ENCODE results near the gene ZFYVE28. TPM values are rescaled to one million over a fixed set of nuclear protein-coding genes. Genes with fewer than 3 reads are reported as not detected.

Gene ZFYVE28
- total RNA-seq, 3 donors from 2014 or later, result 32.4 to 56.4 (median 42.9) TPM

DNA sequence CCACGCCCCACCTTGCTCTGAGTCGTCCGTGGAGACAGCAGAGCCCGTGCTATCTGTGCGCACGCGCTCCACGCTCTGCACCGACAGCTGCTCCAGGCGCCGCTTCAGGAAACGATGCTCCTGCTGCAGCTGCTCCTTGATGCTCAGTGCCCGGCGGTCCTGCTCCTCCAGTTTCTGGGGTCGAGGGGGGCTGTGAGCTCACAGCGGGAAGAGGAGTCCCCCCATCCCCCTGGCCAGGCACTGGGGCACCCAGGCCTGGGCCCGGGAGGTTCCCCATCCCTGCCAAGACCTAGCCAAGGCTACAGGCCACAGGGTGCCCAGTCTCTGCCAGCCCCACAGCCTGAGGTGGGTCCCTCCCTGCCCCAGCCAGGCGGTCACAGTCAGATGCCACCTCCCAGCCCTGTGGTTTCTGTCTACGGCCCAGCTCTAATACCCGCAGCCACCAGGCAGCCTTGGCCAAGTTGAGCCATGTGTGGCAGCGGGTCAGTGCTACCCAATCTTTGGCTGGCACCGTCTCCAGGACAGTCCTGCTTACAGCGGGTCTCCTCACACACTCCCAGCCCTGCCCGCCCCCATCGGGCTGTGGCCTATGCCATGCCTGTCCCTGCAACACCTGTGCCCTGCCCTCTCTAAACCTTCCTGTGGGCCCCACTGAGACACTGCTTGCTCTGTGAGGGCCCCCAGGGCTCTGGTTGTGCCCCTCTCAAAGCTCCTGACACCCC, 167.2 kb downstream of the ZFYVE28 start:
- Histone ChIP-seq H3K9me3 (no peaks in the 10 kb centered on the region), H3K36me3 (ENCODE audit: low read depth) (peaks cover 3% of the 10 kb centered on the region), H3K4me1 (ENCODE audit: low read depth) (no peaks in the 10 kb centered on the region), H3K4me3 (no peak overlapping the region)
- ATAC-seq, result no peak
- peak in 2 of 3 donors; percentile 20 to 37 for DNase-seq
- intact Hi-C loops (cut with DNase I, micrococcal nuclease), result no loop called here
- TF ChIP-seq, protein P1, sequence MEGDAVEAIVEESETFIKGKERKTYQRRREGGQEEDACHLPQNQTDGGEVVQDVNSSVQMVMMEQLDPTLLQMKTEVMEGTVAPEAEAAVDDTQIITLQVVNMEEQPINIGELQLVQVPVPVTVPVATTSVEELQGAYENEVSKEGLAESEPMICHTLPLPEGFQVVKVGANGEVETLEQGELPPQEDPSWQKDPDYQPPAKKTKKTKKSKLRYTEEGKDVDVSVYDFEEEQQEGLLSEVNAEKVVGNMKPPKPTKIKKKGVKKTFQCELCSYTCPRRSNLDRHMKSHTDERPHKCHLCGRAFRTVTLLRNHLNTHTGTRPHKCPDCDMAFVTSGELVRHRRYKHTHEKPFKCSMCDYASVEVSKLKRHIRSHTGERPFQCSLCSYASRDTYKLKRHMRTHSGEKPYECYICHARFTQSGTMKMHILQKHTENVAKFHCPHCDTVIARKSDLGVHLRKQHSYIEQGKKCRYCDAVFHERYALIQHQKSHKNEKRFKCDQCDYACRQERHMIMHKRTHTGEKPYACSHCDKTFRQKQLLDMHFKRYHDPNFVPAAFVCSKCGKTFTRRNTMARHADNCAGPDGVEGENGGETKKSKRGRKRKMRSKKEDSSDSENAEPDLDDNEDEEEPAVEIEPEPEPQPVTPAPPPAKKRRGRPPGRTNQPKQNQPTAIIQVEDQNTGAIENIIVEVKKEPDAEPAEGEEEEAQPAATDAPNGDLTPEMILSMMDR (IDR thresholded peaks at IDR 0.05), result no peak

DNA sequence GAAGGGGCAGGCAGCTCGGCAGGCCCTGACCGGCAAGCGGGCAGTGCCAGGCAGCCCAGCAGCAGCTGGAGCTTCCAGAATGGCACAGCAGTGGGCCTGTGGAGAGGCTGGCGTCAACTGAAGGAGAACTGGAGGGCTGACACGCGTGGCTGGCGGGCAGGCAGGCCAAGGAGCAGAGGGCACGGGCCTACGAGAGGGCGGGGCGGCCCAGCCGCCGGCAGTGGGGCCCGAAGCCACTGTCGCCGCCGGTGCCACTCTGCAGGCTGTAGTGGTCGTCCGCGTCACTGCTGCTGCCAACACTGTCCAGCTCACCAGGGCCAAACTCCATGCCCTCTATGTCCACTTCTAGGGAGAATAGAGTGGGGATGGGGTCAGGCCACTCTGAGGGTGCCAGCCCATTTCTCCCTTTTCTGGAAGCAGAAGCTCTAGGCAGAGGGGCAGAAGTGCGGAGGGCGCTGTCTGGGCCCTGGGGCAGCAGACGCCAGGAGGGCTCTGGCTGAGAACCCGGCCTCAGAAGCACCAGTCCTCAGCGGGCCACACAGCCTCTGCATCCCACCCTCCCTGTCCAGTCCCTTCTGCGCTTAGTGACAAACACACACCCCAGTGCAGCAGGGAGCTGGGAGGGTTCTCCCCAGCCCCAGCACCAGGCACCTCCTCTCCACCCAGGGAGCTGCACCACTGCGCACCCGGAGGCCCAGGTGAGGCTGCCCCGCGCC, 167.9 kb downstream of the ZFYVE28 start:
- intact Hi-C loops (cut with DNase I, micrococcal nuclease), result no loop called here
- DNase-seq (peak in 1 of 3 donors; percentile 37), ATAC-seq (no peak)
- no peaks in the 10 kb centered on the region for H3K4me1 ChIP-seq (ENCODE audit: low read depth)
- TF ChIP-seq, protein P1 (IDR thresholded peaks at IDR 0.05), result no peak
- no peak overlapping the region for H3K4me3 ChIP-seq
- H3K36me3 ChIP-seq (ENCODE audit: low read depth), result peaks cover 3% of the 10 kb centered on the region
- H3K9me3 ChIP-seq, result no peaks in the 10 kb centered on the region

DNA sequence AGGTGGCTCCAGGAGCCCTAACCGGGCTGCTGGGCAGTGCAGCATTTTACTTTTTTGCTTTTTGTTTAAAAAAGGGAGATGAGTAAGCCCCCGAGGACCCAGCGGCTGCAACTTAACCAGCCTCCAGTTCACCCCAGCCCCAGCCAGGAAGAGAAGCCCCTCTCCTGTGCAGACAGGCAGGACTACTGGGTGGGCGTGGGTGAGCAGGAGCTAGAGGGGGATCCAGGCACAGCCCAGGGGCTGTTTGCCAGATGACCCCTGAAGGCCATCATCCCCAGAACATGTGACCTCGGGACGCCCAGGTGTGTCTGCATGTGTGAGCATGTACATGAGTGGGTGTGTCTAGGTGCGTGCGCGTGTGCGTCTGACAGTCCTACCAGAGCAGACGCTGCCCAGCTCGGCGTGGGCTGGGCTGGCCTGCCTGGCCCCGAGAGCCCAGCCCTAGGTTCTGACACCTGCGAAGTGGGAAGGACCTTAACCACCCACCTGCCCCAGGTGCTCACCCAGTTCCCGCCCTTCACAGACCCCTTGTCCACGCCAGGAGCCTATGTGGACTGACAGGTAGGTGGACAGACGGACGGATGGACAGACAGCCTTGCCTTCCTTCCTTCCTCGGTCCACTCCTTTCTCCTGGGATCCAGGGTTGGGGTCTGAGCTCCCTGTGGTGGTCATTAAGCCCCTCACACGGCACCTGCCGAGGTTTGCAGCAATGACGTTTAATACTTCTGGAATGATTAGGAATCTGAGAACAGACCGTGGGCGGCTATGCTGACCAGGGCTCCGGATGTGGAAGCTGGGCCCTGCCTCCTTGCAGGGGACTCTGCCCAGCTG, 168.7 kb downstream of the ZFYVE28 start:
- Histone ChIP-seq H3K4me3 (no peak overlapping the region), H3K4me1 (ENCODE audit: low read depth) (peaks cover 2% of the 10 kb centered on the region), H3K9me3 (no peaks in the 10 kb centered on the region), H3K36me3 (ENCODE audit: low read depth) (peaks cover 3% of the 10 kb centered on the region)
- intact Hi-C loops (cut with DNase I, micrococcal nuclease), result no loop called here
- ATAC-seq, result no peak
- peak in 1 of 3 donors; percentile 36 for DNase-seq
- TF ChIP-seq, protein P1 (IDR thresholded peaks at IDR 0.05), result no peak

DNA sequence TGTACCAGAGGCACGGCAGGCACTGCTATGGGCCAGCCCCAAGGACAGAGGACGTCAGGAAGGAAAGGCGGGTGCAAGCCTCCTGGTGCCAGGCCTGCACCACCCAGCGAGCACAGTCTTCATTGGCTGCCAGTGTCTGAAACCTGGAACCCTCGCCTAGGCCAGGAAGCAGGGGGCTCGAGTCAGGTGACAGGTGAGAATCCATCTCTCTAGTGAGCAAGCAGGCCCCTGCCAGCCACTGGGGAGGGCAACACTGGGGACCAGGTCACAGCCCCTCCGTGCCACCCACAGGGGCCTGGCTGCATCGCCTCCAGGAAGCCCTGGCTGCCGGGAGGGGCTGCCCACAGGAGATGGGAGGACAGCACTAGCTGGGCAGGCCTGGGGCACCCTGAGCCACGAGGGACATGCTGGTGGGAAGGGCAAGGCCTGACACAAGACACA, 169.6 kb downstream of the ZFYVE28 start:
- Histone ChIP-seq H3K4me1 (ENCODE audit: low read depth) (peaks cover 11% of the 10 kb centered on the region), H3K9me3 (no peaks in the 10 kb centered on the region), H3K36me3 (ENCODE audit: low read depth) (peaks cover 3% of the 10 kb centered on the region), H3K4me3 (no peak overlapping the region)
- intact Hi-C loops (cut with DNase I, micrococcal nuclease), result no loop called here
- peak in 2 of 3 donors; percentile 21 to 38 for DNase-seq
- no peak for ATAC-seq
- TF ChIP-seq, protein P1 (IDR thresholded peaks at IDR 0.05), result no peak

DNA sequence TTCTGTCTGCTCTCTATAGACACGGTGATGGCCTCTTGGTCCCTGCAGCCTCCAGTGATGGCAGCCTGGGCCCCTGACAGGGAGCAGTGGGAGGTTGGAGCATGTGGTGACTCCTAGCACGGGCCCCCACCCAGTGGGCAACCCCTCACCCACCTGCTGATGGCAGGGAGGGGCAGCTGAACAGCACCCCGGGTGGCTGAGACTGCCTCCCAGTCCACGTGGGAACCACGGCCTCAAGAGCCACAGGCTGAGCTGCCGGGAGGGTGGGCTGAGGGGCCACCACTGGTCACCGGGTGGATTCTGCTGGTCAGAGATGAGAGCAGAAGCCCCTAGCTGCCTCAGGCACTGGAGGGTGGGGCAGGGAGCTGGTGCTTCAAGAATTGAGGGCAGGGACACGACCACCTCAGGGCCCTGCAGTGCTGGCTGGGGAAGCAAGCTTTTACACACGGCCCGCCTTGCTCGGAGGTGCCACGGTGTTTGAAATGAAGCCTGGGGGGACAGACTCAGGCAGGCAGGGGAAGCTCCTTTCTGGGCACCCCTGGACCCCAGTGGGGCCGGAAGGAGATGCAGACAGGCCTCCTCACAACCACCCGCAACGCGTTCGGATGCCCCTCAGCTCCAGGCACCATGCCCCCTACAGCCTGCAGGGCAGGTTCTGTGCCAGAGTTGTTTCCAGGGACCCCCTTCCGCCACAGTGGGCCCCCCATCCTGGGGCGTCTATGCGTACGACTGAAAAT, 170.2 kb downstream of the ZFYVE28 start:
- no peaks in the 10 kb centered on the region for H3K9me3 ChIP-seq
- H3K4me3 ChIP-seq, result no peak overlapping the region
- TF ChIP-seq, protein P1 (IDR thresholded peaks at IDR 0.05), result no peak
- DNase-seq, result peak in 2 of 3 donors; percentile 17 to 42
- peaks cover 11% of the 10 kb centered on the region for H3K4me1 ChIP-seq (ENCODE audit: low read depth)
- intact Hi-C loops (cut with DNase I, micrococcal nuclease), result no loop called here
- ATAC-seq, result no peak
- peaks cover 3% of the 10 kb centered on the region for H3K36me3 ChIP-seq (ENCODE audit: low read depth)

Measured in mucosa of descending colon (tissue), 3 donors.